SK-N-SH (cell line): Measurements from ENCODE around the gene JAKMIP1.

Experiments used
- EZH2phosphoT487 ChIP-seq: fragments of 200-600 bp; sonication (generic); IDR thresholded peaks from 2 replicates; pipeline ENCODE4 v1.6.1; 2017; ENCODE audit warnings: low read depth, mixed run types, mild to moderate bottlenecking, antibody characterized with exemption, moderate library complexity, borderline replicate concordance
- FOSL2 ChIP-seq: IDR thresholded peaks from 2 replicates; pipeline ENCODE4 v1.4.0; 2012; ENCODE audit warnings: low read depth, mild to moderate bottlenecking, moderate library complexity, borderline replicate concordance
- FOXJ3 ChIP-seq: sonication (generic); formaldehyde crosslinking; IDR thresholded peaks from 2 replicates; pipeline ENCODE4 v1.5.1; 2020; ENCODE audit warnings: mild to moderate bottlenecking, missing genetic modification reagents
- POLR2AphosphoS5 ChIP-seq: IDR thresholded peaks from 2 replicates; pipeline ENCODE4 v1.6.1; 2012; ENCODE audit warnings: low read depth, low read length
- RAD21 ChIP-seq: IDR thresholded peaks from 2 replicates; pipeline ENCODE4 v1.6.1; 2012; ENCODE audit warnings: mild to moderate bottlenecking, low read length
- TAF1 ChIP-seq: IDR thresholded peaks from 2 replicates; pipeline ENCODE4 v1.6.1; 2012; ENCODE audit warnings: low read depth, mild to moderate bottlenecking, low read length, moderate library complexity, borderline replicate concordance
- TF ChIP-seq, protein P1 (sequence below): fragments of 200-600 bp; sonication (generic); IDR thresholded peaks from 2 replicates; pipeline ENCODE4 v1.6.1; 2017; ENCODE audit warnings: antibody characterized with exemption, mild to moderate bottlenecking, moderate library complexity
- TF ChIP-seq, protein P2 (sequence below): IDR thresholded peaks from 2 replicates; pipeline ENCODE4 v1.6.1; 2012; ENCODE audit warnings: mild to moderate bottlenecking, low read depth, low read length, moderate library complexity

DNA sequence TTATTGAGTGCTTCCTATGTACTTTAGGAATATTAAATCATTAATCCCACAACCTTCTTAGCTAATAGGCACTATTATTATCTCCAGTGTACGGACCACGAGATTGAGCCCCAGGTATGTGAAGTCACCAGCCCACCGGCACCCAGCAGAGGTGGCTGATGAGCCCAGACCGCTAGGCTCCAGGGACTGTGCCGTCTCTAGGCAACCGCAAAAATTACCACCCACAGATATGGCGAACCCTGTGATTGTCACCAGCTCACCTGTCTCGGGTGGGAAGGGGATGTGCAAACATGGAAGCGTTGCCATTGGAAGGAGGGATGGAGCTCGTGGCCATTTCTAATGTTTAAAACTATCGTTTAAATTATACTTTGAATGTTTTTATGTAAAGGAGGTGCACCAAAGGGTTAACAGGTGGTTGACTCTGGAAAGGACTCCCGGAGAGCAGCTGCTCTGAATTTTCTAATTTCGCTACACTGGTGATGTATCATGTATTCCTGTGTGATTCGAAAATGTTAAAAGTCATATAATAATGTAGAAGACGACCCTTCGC is 21.0 kb upstream of the JAKMIP1 start:
- TF ChIP-seq, protein P1, sequence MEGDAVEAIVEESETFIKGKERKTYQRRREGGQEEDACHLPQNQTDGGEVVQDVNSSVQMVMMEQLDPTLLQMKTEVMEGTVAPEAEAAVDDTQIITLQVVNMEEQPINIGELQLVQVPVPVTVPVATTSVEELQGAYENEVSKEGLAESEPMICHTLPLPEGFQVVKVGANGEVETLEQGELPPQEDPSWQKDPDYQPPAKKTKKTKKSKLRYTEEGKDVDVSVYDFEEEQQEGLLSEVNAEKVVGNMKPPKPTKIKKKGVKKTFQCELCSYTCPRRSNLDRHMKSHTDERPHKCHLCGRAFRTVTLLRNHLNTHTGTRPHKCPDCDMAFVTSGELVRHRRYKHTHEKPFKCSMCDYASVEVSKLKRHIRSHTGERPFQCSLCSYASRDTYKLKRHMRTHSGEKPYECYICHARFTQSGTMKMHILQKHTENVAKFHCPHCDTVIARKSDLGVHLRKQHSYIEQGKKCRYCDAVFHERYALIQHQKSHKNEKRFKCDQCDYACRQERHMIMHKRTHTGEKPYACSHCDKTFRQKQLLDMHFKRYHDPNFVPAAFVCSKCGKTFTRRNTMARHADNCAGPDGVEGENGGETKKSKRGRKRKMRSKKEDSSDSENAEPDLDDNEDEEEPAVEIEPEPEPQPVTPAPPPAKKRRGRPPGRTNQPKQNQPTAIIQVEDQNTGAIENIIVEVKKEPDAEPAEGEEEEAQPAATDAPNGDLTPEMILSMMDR, result no peak
- TF ChIP-seq EZH2phosphoT487 (no peak), FOSL2 (no peak), RAD21 (no peak), FOXJ3 (no peak), POLR2AphosphoS5 (no peak), TAF1 (no peak)
- TF ChIP-seq, protein P2, sequence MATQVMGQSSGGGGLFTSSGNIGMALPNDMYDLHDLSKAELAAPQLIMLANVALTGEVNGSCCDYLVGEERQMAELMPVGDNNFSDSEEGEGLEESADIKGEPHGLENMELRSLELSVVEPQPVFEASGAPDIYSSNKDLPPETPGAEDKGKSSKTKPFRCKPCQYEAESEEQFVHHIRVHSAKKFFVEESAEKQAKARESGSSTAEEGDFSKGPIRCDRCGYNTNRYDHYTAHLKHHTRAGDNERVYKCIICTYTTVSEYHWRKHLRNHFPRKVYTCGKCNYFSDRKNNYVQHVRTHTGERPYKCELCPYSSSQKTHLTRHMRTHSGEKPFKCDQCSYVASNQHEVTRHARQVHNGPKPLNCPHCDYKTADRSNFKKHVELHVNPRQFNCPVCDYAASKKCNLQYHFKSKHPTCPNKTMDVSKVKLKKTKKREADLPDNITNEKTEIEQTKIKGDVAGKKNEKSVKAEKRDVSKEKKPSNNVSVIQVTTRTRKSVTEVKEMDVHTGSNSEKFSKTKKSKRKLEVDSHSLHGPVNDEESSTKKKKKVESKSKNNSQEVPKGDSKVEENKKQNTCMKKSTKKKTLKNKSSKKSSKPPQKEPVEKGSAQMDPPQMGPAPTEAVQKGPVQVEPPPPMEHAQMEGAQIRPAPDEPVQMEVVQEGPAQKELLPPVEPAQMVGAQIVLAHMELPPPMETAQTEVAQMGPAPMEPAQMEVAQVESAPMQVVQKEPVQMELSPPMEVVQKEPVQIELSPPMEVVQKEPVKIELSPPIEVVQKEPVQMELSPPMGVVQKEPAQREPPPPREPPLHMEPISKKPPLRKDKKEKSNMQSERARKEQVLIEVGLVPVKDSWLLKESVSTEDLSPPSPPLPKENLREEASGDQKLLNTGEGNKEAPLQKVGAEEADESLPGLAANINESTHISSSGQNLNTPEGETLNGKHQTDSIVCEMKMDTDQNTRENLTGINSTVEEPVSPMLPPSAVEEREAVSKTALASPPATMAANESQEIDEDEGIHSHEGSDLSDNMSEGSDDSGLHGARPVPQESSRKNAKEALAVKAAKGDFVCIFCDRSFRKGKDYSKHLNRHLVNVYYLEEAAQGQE, result no peak
